SKM-1 (cell line): ENCODE results near the gene KIF26A.
"Not testable (repeated sequence)": the region's sequence is repeated elsewhere in the genome, so short reads cannot be mapped to it uniquely, and the experiment has no call there.

Experiments used
- DNase-seq: peaks from one replicate; lab custom pipeline; 2025; ENCODE audit not compliant: unreplicated experiment; lab: John Stamatoyannopoulos, UW

The KIF26A gene

DNA sequence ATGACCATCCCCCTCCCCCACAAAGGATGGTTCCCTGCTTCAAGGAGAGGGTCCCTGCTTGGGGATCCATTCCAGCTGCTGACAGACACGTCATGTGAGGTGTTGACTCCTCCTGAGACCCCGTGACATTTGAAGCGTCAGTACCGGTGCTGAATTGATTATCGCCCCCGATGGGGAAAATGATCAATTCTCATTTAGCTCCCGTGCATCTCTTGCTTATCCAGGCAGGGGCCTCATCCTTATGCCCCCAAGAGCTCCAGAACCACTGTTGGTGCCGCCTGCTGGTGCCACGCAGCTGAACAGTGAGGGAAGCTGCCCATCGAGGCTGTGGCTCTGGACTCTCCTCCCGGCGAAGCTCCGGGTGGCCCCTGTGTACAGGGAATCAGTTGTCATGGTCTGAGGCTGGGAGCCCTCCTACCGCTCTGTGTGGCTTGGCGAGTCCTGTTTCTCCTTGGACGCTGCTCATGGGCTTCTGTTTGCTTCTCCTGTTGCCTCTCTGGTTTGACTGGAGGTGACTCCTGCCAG is 4.6 kb downstream of the KIF26A start:
- DNase-seq, result no peak

- no peak for DNase-seq
Observed at GRCh38 chr14:104143521-104144452, 5.4 kb downstream of the KIF26A start.

DNA sequence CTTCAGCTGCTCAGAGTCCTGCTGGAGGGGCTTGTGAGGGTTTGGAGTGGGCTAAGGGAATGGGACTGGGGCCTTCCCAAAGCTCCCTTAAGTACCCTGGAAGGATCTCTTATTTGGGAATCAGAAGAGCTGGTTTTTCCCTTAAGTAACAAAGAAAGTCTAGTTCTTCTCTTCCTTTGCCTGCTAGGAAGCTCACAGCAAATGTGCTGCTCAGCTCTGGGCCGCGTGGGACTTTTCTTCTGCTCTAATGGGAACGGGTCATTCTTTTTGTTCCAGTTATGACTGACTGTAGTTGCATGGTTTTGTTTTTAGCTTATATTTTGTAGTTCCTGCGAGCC is 6.0 kb downstream of the KIF26A start:
- DNase-seq, result no peak

- no peak for DNase-seq
Observed at GRCh38 chr14:104144911-104145825, 6.8 kb downstream of the KIF26A start.

DNA sequence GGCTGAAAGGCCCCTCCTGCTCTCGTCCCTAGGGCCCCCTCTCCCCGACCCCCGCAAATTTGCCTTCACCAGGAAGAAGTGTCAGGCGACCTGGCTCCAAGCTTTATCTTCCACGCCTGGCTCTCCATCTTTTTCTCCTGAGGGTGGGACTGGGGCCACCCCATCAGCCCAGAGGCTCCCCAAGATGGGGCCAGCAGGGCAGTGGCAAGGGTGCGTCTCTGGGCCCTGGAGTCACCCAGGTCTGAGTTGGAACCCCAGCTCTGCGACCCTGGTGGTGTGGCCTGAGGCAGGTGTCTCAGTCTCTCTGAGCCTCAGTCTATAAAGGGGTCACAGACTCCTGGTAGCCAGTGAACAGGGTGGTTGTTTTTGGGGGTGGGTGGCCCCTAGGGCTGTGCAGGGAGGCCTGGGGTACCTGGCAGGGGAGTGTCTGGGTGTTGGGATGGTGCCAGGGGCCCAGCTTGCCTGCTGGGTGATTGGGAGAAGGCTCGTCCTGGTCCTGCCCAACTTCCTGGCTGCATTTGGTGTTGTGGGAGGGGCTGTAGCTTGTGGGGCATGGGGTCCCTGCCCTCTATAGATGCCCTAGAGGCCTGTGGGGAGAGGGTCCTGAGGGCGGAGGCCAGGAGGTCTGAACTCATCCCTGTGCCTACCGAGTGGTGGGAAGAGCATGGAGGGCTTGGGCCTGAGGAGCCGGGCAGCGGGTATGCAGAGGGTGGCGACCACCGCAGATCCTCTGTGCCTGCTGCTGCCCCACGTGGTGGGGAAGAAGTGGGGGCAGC is 7.6 kb downstream of the KIF26A start:
- no peak for DNase-seq

DNA sequence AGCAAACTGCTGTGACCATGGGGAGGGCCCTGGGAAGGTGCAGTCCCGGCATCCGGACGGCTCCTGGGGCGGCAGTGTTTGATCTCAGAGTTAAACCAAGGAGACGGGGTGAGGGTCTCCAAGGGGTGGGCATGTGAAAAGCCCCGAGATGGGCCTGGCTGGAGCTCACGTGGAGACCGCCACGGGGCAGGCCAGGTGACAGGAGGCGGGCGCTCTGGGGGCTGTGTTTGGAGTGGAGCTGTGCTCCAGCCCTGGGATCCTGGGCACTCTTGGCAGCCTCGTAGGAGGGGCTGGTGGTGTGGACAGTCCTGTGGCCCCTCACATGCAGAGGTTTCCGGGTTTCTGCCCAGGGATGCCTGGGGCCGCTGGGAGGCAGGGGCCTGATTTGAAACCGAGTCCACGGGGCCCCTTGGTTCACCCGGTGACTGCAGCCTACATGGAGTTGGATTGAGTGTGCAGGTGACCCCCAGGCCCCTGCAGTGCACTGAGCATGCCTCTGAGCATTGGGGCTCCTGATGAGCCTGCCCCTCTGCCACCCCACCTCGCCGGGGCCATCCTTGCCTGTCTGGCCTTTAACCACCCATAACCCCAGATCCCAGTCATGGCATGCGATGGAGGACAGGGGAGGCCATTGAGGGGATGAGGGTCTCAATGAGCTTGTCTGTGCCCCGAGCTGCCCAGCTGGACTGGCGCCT is 8.4 kb downstream of the KIF26A start:
- DNase-seq, result no peak

- DNase-seq, result no peak
Observed at GRCh38 chr14:104147346-104148125, 9.1 kb downstream of the KIF26A start.

DNA sequence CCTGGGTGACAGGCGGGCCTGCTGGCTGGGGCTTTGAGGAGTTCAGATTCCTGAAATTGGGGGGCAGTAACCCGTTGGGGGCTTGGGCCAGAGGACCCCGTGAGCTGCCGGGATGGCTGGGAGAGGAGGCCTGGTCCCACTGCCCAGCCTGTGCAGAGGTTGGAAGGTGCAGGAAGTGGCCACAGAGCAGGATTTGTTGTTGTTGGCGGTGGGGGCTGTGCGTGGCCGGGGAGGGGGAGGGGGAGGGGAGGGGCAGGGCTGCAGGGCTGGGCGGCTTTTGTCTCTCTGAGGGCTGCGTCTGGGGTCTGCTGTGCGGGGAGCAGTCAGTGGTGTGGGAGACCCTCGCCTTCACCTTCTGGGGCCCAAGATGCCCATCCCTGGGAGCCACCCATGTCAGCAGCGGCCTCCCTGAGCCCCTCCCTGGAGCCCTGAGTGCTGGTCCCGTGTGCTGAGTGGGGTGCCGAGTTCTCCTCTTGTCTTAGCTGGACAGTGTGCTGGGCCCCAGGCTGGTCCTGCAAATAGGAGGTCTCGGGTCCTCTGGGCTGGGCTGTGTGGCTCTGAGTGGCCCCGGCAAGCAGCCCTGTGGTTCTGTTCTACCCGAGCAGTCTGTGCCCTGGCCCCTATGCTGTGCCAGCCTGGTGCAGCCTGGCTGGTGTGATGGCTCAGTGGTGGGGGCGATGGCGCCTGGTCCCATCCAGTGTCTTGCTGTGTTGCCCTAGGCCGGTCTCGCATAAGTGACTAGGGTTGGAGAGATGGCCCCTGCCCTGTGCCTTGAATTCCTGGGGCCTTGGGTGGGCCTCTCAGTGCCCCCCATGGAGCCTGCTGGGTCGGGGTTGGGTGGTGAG is 10.3 kb downstream of the KIF26A start:
- DNase-seq, result no peak

- no peak for DNase-seq
Observed at GRCh38 chr14:104149278-104149595, 10.8 kb downstream of the KIF26A start.

DNA sequence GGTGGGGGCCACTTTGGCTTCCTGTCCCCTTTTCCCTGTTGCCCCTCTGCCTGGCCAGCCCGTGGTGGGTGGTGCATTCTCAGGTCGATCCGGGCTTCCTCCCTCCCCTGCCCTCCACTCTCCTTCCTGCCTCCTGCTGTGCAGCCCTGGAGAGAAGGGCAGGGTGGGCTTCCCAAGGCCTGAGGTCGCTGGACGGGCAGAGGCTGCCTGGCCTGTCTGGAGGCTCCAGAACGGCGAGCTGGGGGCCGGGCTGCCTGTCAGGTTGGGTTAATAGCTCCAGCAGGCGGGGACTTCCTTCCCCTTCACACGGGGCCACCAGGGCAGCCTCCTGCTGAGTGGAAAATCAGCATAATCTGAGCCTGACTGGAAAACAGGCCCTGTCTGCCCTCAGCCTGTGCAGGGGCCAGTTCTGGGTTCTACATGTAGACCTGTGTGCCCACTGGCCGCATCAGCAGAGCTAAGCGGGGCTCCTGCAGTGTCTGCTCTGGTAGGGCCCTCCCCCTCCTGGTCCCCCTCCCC is 11.3 kb downstream of the KIF26A start:
- no peak for DNase-seq

GRCh38 chr14:104150136-104151025 is 12.0 kb downstream of the KIF26A start:
- no peak for DNase-seq

DNA sequence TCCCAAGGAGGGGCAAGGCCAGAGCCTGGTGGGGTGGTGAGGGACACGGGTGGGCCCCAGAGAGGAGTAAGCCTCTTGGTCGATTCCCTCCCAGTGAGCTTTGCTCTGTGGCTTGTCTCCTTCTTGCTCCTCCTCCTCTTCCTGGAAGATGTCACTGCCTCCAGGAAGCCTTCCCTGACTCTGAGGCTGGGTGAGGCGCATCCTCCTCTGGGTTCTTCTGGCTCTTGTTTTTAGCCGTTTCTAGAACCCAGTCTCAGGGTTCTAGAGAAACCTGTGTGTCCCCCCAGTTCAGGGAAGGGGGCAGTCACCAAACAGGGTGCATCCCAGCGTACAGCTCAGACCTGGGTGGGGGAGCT is 12.6 kb downstream of the KIF26A start:
- DNase-seq, result no peak

DNA sequence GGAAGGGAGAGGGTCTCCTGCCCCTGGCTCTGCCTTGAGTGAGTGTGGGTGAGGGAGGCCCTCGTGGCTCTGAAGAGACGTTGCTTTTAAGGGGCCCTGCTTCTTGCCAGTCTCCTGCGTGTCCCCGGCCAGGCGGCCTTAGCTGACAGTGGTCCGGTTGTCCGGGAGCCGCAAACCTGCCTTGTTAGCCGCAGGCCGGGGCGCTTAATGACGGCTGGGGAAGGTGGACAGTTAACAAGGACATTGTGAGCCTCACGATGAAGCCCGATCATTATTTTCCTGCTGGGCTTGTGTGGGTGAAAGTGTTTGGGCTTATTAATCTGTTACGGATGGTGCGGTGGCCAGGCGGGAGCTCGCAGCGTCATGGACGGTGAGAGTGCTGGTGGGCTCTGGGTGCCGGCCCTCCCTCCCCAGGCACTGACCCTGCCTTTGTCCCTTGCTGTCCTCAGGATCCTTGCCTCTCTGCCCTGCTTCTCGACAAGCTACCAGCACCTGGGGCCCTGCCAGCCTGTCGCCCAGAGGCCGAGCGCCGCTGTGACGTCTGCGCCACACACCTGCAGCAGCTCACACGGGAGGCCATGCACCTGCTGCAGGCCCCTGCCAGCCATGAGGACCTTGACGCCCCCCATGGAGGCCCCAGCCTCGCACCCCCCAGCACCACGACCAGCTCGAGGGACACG is 13.3 kb downstream of the KIF26A start:
- no peak for DNase-seq

DNA sequence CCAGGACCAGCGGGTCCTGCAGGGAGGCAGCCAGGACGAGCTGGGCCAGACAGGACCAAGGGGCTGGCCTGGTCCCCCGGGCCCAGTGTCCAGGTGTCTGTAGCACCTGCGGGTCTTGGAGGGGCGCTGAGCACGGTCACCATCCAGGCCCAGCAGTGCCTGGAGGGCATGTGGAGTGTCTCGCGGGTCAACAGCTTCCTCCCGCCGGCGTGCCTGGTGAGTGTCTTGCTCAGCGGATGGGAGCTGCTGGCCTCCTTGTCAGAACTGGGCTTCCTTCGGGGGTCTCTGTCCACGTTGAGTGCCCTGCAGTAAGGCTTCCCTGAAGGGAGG is 13.8 kb downstream of the KIF26A start:
- DNase-seq, result no peak

GRCh38 chr14:104152686-104153393 is 14.5 kb downstream of the KIF26A start:
- DNase-seq, result no peak

GRCh38 chr14:104153394-104153755 is 15.0 kb downstream of the KIF26A start:
- DNase-seq, result not testable (repeated sequence)

DNA sequence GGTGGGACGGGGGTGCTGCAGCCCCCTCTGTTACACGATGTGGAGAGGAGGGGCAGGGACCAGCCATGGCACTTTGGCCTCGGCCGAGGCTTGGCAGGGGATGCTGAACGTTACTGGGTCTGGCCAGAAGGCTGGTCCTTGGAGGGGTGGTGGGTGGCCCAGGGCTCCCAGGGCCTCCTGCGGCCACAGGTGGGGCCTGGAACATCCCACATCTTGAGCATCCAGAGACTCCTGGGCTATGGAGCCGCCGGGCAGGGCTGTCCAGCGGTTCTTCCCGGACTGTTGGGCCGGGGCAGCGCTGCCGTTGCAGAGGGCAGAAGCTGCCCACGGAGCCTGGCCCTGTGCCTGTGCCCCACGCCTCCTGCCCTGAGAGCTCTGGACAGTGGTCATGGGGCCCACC is 15.9 kb downstream of the KIF26A start:
- no peak for DNase-seq
